Hepatocyte (in vitro differentiated cells): ENCODE data around the gene MSMO1. TPM values are rescaled to one million over a fixed set of nuclear protein-coding genes. Genes with fewer than 3 reads are reported as not detected.
A peak's percentile ranks its signal among the peaks of the same experiment; 100 is the strongest.

Source experiments
- DNase-seq: peaks from one replicate; pipeline ENCODE4 v3.0.0-alpha.2; 2016; ENCODE audit warnings: low spot score
- H2AFZ ChIP-seq: fragments of 200-600 bp; sonication (generic); 2 replicates; pipeline ENCODE4 v1.6.0; 2016; ENCODE audit warnings: antibody characterized with exemption, mild to moderate bottlenecking
- H3K27ac ChIP-seq: fragments of 200-600 bp; sonication (generic); 2 replicates; pipeline ENCODE4 v1.5.1; 2016; ENCODE audit warnings: mild to moderate bottlenecking
- H3K27me3 ChIP-seq: fragments of 200-600 bp; sonication (generic); 2 replicates; pipeline ENCODE4 v1.6.1; 2016
- H3K36me3 ChIP-seq: fragments of 200-600 bp; sonication (generic); replicated peaks from 2 replicates; pipeline ENCODE4 v1.5.1; 2016; ENCODE audit warnings: low read depth; ENCODE audit not compliant: insufficient read depth
- H3K4me1 ChIP-seq: fragments of 200-600 bp; sonication (generic); 2 replicates; pipeline ENCODE4 v1.5.1; 2016; ENCODE audit warnings: mild to moderate bottlenecking, moderate library complexity; ENCODE audit not compliant: insufficient read depth
- H3K4me2 ChIP-seq: fragments of 200-600 bp; sonication (generic); 2 replicates; pipeline ENCODE4 v1.6.0; 2016
- H3K4me3 ChIP-seq: fragments of 200-600 bp; sonication (generic); 2 replicates; pipeline ENCODE4 v1.5.1; 2016; ENCODE audit warnings: mild to moderate bottlenecking
- H3K79me2 ChIP-seq: fragments of 200-600 bp; sonication (generic); 2 replicates; pipeline ENCODE4 v1.6.0; 2017; ENCODE audit warnings: mild to moderate bottlenecking
- H3K9me2 ChIP-seq: fragments of 200-600 bp; sonication (generic); replicated peaks from 2 replicates; pipeline ENCODE4 v1.6.0; 2017; ENCODE audit warnings: mild to moderate bottlenecking; ENCODE audit not compliant: insufficient read depth
- H3K9me3 ChIP-seq: fragments of 200-600 bp; sonication (generic); 2 replicates; pipeline ENCODE4 v1.5.1; 2016; ENCODE audit warnings: low read depth, mild to moderate bottlenecking
- H4K20me1 ChIP-seq: fragments of 200-600 bp; sonication (generic); 2 replicates; pipeline ENCODE4 v1.6.0; 2016; ENCODE audit warnings: mild to moderate bottlenecking; ENCODE audit not compliant: insufficient read depth, poor library complexity, severe bottlenecking
- EZH2 ChIP-seq: fragments of 200-600 bp; sonication (generic); IDR thresholded peaks from 2 replicates; pipeline ENCODE4 v1.6.1; 2016; ENCODE audit warnings: antibody characterized with exemption, mild to moderate bottlenecking, borderline replicate concordance
- EZH2phosphoT487 ChIP-seq: fragments of 200-600 bp; sonication (generic); IDR thresholded peaks from one replicate; pipeline ENCODE4 v1.6.1; 2018; ENCODE audit warnings: antibody characterized with exemption, mild to moderate bottlenecking, low read depth, moderate library complexity; ENCODE audit not compliant: unreplicated experiment, severe bottlenecking
- WGBS: methylation state at CpG from one replicate; pipeline ENCODE4 v1.1.6; 2016; ENCODE audit warnings: low lambda C conversion rate; ENCODE audit errors: missing lambda C conversion rate; 5-methylcytosine and 5-hydroxymethylcytosine counted together
- polyA plus RNA-seq: library from polyadenylated mRNA; unstranded; fragments of >200 nt; fragmentation: Nextera tagmentation; extraction: Ambion mirVana; gene quantifications from 2 replicates; pipeline ENCODE4 v1.2.1, GENCODE V29; 2016
- total RNA-seq: library from RNA; depleted of rRNA; stranded (reverse); fragments of >200 nt; gene quantifications from 2 replicates; pipeline ENCODE4 v1.2.3, GENCODE V29; 2014
- TF ChIP-seq, protein P1 (sequence below): fragments of 200-600 bp; sonication (generic); IDR thresholded peaks from 2 replicates; pipeline ENCODE4 v1.5.1; 2016; ENCODE audit warnings: antibody characterized with exemption, mild to moderate bottlenecking; ENCODE audit not compliant: poor library complexity

The MSMO1 gene
- total and polyA plus RNA-seq, 2 experiments from 2014 or later, result 391 to 747 TPM

DNA sequence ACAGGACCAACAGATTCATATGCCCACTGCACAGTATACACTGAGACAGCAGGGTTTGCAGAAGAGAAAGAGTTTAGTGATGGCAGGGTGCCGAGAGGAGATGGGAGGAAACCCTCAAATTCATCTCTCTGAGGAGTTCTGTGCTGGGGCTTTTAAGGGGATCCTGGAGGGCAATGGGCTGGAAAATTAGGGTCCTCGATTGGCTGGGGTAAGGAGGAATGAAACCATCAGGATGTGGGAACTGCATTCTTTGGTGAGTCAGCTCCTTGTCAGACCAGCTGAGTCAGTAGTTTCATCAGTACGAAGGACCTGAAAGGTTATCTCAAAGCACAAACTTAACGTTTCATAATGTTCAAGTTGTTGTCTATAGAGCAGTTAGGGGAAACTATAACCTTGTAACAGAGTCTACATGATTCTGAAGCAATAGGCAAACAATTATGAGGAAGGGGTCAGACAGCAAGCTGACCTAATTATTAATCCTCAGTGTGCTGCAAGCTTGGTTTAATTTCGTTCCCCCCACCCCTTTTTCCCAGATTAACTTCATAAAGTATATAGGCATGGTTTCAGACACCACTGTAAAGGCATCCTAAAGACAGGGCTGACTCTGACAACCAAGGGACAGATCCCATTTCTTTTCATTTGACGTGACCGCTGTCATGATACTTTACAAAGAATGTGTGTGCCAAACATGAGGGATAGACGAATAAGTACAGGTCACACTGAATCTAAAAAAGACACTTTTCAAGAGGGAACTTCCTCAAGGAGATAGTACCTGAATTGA is 1.5 kb upstream of the MSMO1 start:
- WGBS, result 51% methylated on average over 8 of the region's 8 CpGs
- H4K20me1 ChIP-seq, result peaks cover 27% of the 10 kb centered on the region
- peaks cover 11% of the 10 kb centered on the region for H3K4me1 ChIP-seq
- no peaks in the 10 kb centered on the region for H3K9me2 ChIP-seq
- DNase-seq, result peak; percentile 68
- peak overlapping the region; percentile 42 for H2AFZ ChIP-seq
- H3K27me3 ChIP-seq, result no peaks in the 10 kb centered on the region
- peaks cover 33% of the 10 kb centered on the region for H3K79me2 ChIP-seq
- peak overlapping the region; percentile 95 for H3K27ac ChIP-seq
- no peaks in the 10 kb centered on the region for H3K36me3 ChIP-seq
- no peak overlapping the region for H3K4me3 ChIP-seq
- peak overlapping the region; percentile 77 for H3K4me2 ChIP-seq
- H3K9me3 ChIP-seq, result no peaks in the 10 kb centered on the region
- no peak for TF ChIP-seq EZH2phosphoT487
- no peak for TF ChIP-seq EZH2
- TF ChIP-seq, protein P1, sequence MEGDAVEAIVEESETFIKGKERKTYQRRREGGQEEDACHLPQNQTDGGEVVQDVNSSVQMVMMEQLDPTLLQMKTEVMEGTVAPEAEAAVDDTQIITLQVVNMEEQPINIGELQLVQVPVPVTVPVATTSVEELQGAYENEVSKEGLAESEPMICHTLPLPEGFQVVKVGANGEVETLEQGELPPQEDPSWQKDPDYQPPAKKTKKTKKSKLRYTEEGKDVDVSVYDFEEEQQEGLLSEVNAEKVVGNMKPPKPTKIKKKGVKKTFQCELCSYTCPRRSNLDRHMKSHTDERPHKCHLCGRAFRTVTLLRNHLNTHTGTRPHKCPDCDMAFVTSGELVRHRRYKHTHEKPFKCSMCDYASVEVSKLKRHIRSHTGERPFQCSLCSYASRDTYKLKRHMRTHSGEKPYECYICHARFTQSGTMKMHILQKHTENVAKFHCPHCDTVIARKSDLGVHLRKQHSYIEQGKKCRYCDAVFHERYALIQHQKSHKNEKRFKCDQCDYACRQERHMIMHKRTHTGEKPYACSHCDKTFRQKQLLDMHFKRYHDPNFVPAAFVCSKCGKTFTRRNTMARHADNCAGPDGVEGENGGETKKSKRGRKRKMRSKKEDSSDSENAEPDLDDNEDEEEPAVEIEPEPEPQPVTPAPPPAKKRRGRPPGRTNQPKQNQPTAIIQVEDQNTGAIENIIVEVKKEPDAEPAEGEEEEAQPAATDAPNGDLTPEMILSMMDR, result no peak

DNA sequence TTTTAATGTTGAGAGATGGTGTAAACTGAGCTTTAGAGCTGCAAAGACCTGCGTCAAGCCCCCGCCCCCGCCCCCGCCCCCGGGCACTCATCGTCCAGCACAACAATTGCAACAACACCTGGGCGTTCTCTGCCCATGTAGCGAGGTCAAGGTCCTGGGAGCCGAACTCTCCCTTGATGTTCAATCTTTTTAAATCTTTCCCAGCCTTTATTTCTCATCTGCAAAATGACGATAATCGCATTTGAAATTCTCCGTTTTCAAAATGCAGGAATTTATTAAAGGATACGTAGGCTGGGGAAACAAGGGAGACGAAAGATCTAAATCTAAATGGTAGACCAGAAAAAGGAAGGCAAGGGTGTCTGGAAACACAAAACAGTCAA is 648 bp upstream of the MSMO1 start:
- Histone ChIP-seq H3K9me3 (no peaks in the 10 kb centered on the region), H3K79me2 (peaks cover 42% of the 10 kb centered on the region), H3K27ac (peak overlapping the region; percentile 95), H3K4me1 (peaks cover 13% of the 10 kb centered on the region), H3K4me2 (peak overlapping the region; percentile 77), H2AFZ (peak overlapping the region; percentile 42), H3K36me3 (no peaks in the 10 kb centered on the region), H4K20me1 (peaks cover 36% of the 10 kb centered on the region), H3K27me3 (no peaks in the 10 kb centered on the region), H3K9me2 (no peaks in the 10 kb centered on the region), H3K4me3 (peak overlapping the region; percentile 31)
- WGBS, result 2% methylated on average over 14 of the region's 14 CpGs
- peak; percentile 67 for DNase-seq
- TF ChIP-seq EZH2 (no peak), EZH2phosphoT487 (no peak)
- TF ChIP-seq, protein P1, result no peak

DNA sequence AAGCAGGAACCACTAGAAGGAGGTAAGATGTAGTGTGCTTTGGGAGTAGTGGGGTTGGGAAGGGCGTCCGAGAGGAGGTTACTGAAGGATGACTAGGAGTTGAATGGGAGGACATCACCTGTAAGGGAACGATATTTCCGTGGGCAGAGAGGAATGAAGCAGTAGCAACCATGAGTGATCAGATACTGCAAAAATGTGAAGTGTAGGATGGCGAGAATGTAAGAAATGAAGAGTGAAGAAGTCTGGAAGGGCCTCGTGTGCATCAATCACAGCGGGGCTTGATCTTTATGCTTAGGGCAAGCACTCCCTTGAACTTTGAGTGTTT is 594 bp downstream of the MSMO1 start:
- H3K4me2 ChIP-seq, result peak overlapping the region; percentile 82
- peaks cover 48% of the 10 kb centered on the region for H4K20me1 ChIP-seq
- H3K4me1 ChIP-seq, result peaks cover 16% of the 10 kb centered on the region
- H2AFZ ChIP-seq, result peak overlapping the region; percentile 23
- H3K4me3 ChIP-seq, result peak overlapping the region; percentile 43
- peaks cover 55% of the 10 kb centered on the region for H3K79me2 ChIP-seq
- H3K27ac ChIP-seq, result peak overlapping the region; percentile 93
- no peak for DNase-seq
- H3K27me3 ChIP-seq, result no peaks in the 10 kb centered on the region
- H3K36me3 ChIP-seq, result no peaks in the 10 kb centered on the region
- H3K9me3 ChIP-seq, result no peaks in the 10 kb centered on the region
- WGBS, result 0% methylated on average over 7 of the region's 7 CpGs
- no peaks in the 10 kb centered on the region for H3K9me2 ChIP-seq
- TF ChIP-seq EZH2phosphoT487 (no peak), EZH2 (no peak)
- TF ChIP-seq, protein P1, result no peak
